ENCODE measurements around the gene CCDC12.

DNA sequence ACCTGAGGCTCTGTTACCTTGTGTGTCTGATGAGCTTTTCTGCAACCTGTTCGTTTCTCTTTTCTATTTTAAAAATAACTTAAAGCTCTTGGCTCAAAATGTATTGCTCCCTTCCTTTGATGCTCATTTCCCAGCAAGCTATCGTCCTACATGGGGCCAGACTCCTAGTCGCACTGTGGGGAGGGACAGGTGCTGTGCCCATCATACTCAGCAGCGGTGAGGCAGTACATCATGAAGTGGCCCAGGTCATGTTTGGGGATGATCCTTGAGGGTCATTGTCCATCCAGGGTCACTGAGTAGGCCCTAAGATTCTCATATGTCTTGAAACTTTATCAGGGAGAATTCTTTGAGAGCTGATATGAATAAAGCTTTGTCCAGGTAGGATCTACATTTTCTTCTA, 57.9 kb downstream of the CCDC12 start:
- TF ChIP-seq, protein P1, sequence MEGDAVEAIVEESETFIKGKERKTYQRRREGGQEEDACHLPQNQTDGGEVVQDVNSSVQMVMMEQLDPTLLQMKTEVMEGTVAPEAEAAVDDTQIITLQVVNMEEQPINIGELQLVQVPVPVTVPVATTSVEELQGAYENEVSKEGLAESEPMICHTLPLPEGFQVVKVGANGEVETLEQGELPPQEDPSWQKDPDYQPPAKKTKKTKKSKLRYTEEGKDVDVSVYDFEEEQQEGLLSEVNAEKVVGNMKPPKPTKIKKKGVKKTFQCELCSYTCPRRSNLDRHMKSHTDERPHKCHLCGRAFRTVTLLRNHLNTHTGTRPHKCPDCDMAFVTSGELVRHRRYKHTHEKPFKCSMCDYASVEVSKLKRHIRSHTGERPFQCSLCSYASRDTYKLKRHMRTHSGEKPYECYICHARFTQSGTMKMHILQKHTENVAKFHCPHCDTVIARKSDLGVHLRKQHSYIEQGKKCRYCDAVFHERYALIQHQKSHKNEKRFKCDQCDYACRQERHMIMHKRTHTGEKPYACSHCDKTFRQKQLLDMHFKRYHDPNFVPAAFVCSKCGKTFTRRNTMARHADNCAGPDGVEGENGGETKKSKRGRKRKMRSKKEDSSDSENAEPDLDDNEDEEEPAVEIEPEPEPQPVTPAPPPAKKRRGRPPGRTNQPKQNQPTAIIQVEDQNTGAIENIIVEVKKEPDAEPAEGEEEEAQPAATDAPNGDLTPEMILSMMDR (IDR thresholded peaks at IDR 0.05) = no peak
- TF ChIP-seq POLR2A (IDR thresholded peaks at IDR 0.05) = no peak
